Neural progenitor cell (in vitro differentiated cells): Measurements from ENCODE around the gene PLCB1. TPM values are rescaled to one million over a fixed set of nuclear protein-coding genes. Genes with fewer than 3 reads are reported as not detected.

Experiments
- DNase-seq: peaks from one replicate; pipeline ENCODE4 v3.0.0-alpha.2; 2016; ENCODE audit warnings: low spot score
- H2AFZ ChIP-seq: fragments of 200-600 bp; sonication (generic); replicated peaks from 2 replicates; pipeline ENCODE4 v1.6.1; 2016; ENCODE audit warnings: antibody characterized with exemption
- H3F3A ChIP-seq: fragments of 200-600 bp; sonication (generic); 2 replicates; pipeline ENCODE4 v1.6.1; 2016; ENCODE audit warnings: antibody characterized with exemption, low read depth
- H3K27ac ChIP-seq: fragments of 200-600 bp; sonication (generic); 2 replicates; pipeline ENCODE4 v1.5.1; 2016; ENCODE audit warnings: mild to moderate bottlenecking
- H3K27me3 ChIP-seq: fragments of 200-600 bp; sonication (generic); 2 replicates; pipeline ENCODE4 v1.6.1; 2016; ENCODE audit warnings: mild to moderate bottlenecking, moderate library complexity
- H3K36me3 ChIP-seq: fragments of 200-600 bp; sonication (generic); 2 replicates; pipeline ENCODE4 v1.5.1; 2016
- H3K4me1 ChIP-seq: fragments of 200-600 bp; sonication (generic); 2 replicates; pipeline ENCODE4 v1.6.1; 2016; ENCODE audit warnings: mixed run types
- H3K4me2 ChIP-seq: fragments of 200-600 bp; sonication (generic); 2 replicates; pipeline ENCODE4 v1.6.1; 2016
- H3K4me3 ChIP-seq: fragments of 200-600 bp; sonication (generic); 2 replicates; pipeline ENCODE4 v1.5.1; 2016
- H3K79me2 ChIP-seq: fragments of 200-600 bp; sonication (generic); 2 replicates; pipeline ENCODE4 v1.6.1; 2016; ENCODE audit warnings: low read depth
- H3K9ac ChIP-seq: fragments of 200-600 bp; sonication (generic); 2 replicates; pipeline ENCODE4 v1.6.1; 2016
- H3K9me3 ChIP-seq: fragments of 200-600 bp; sonication (generic); 2 replicates; pipeline ENCODE4 v1.5.1; 2016; ENCODE audit warnings: low read depth
- H4K20me1 ChIP-seq: fragments of 200-600 bp; sonication (generic); 2 replicates; pipeline ENCODE4 v1.6.1; 2016; ENCODE audit warnings: low read depth
- H3K27ac Mint-ChIP-seq: 3 replicates; pipeline ENCODE4 v1.8.0; 2021; ENCODE audit warnings: mixed read lengths
- H3K27me3 Mint-ChIP-seq: 2 replicates; pipeline ENCODE4 v1.8.0; 2022; ENCODE audit warnings: low read depth, mild to moderate bottlenecking, inconsistent platforms, moderate library complexity, mixed read lengths; ENCODE audit not compliant: insufficient read depth
- H3K36me3 Mint-ChIP-seq: 3 replicates; pipeline ENCODE4 v1.8.0; 2021; ENCODE audit warnings: mixed read lengths
- H3K4me1 Mint-ChIP-seq: 3 replicates; pipeline ENCODE4 v1.8.0; 2021; ENCODE audit warnings: mixed read lengths
- H3K4me3 Mint-ChIP-seq: 3 replicates; pipeline ENCODE4 v1.8.0; 2021; ENCODE audit warnings: mild to moderate bottlenecking, moderate library complexity, mixed read lengths
- H3K9me3 Mint-ChIP-seq: 3 replicates; pipeline ENCODE4 v1.8.0; 2020; ENCODE audit warnings: mixed read lengths
- CTCF ChIP-seq: fragments of 200-600 bp; sonication (generic); IDR thresholded peaks from 2 replicates; pipeline ENCODE4 v1.5.1; 2017; ENCODE audit warnings: antibody characterized with exemption, mild to moderate bottlenecking
- EZH2 ChIP-seq: fragments of 200-600 bp; sonication (generic); IDR thresholded peaks from 2 replicates; pipeline ENCODE4 v1.6.1; 2017; ENCODE audit warnings: antibody characterized with exemption, mild to moderate bottlenecking, moderate library complexity
- EZH2phosphoT487 ChIP-seq: fragments of 200-600 bp; sonication (generic); IDR thresholded peaks from 2 replicates; pipeline ENCODE4 v1.6.1; 2017; ENCODE audit warnings: antibody characterized with exemption
- total RNA-seq: library from RNA; depleted of rRNA; stranded (reverse); fragments of >200 nt; gene quantifications from 2 replicates; pipeline ENCODE4 v1.2.3, GENCODE V29; 2015; ENCODE audit warnings: low replicate concordance

The PLCB1 gene
- total RNA-seq, 1 donor from 2014 or later: 30.2 TPM

GRCh38 chr20:8583566-8584043 is 451.5 kb downstream of the PLCB1 start:
- Histone ChIP-seq H3K79me2 (no peaks in the 10 kb centered on the region), H3K4me1 (no peaks in the 10 kb centered on the region), H3K27me3 (no peaks in the 10 kb centered on the region), H3K4me2 (no peak overlapping the region), H3K9me3 (no peaks in the 10 kb centered on the region), H3F3A (no peaks in the 10 kb centered on the region), H4K20me1 (no peaks in the 10 kb centered on the region), H3K36me3 (no peaks in the 10 kb centered on the region), H2AFZ (no peak overlapping the region), H3K4me3 (no peak overlapping the region), H3K27ac (no peak overlapping the region), H3K9ac (no peak overlapping the region)
- H3K36me3 Mint-ChIP-seq: no peaks in the 10 kb centered on the region
- no peak overlapping the region for H3K4me3 Mint-ChIP-seq
- no peak for TF ChIP-seq CTCF
- no peak overlapping the region for H3K27ac Mint-ChIP-seq
- no peaks in the 10 kb centered on the region for H3K9me3 Mint-ChIP-seq
- no peaks in the 10 kb centered on the region for H3K27me3 Mint-ChIP-seq
- H3K4me1 Mint-ChIP-seq: peaks cover 6% of the 10 kb centered on the region
- no peak for DNase-seq

- Histone ChIP-seq H3K9ac (no peak overlapping the region), H4K20me1 (no peaks in the 10 kb centered on the region), H3K79me2 (no peaks in the 10 kb centered on the region), H3K27ac (no peak overlapping the region), H3K36me3 (no peaks in the 10 kb centered on the region), H2AFZ (no peak overlapping the region), H3K4me1 (no peaks in the 10 kb centered on the region), H3K9me3 (no peaks in the 10 kb centered on the region), H3K27me3 (no peaks in the 10 kb centered on the region), H3K4me2 (no peak overlapping the region), H3F3A (no peaks in the 10 kb centered on the region), H3K4me3 (no peak overlapping the region)
- no peaks in the 10 kb centered on the region for H3K9me3 Mint-ChIP-seq
- H3K36me3 Mint-ChIP-seq: no peaks in the 10 kb centered on the region
- H3K4me1 Mint-ChIP-seq: peaks cover 6% of the 10 kb centered on the region
- DNase-seq: no peak
- H3K27me3 Mint-ChIP-seq: no peaks in the 10 kb centered on the region
- no peak overlapping the region for H3K4me3 Mint-ChIP-seq
- no peak overlapping the region for H3K27ac Mint-ChIP-seq
- no peak for TF ChIP-seq EZH2phosphoT487
- TF ChIP-seq EZH2: no peak
- TF ChIP-seq CTCF: no peak
Measured at GRCh38 chr20:8587251-8587650, 455.2 kb downstream of the PLCB1 start.

- no peaks in the 10 kb centered on the region for H3K4me1 ChIP-seq
- H3K9ac ChIP-seq: no peak overlapping the region
- Mint-ChIP-seq H3K4me1 (peaks cover 6% of the 10 kb centered on the region), H3K4me3 (no peak overlapping the region), H3K9me3 (no peaks in the 10 kb centered on the region), H3K27me3 (no peaks in the 10 kb centered on the region), H3K36me3 (no peaks in the 10 kb centered on the region), H3K27ac (no peak overlapping the region)
- no peaks in the 10 kb centered on the region for H4K20me1 ChIP-seq
- H3K9me3 ChIP-seq: no peaks in the 10 kb centered on the region
- H2AFZ ChIP-seq: no peak overlapping the region
- H3K27ac ChIP-seq: no peak overlapping the region
- H3K27me3 ChIP-seq: no peaks in the 10 kb centered on the region
- TF ChIP-seq EZH2phosphoT487 (no peak), CTCF (no peak), EZH2 (no peak)
- no peak overlapping the region for H3K4me2 ChIP-seq
- H3F3A ChIP-seq: no peaks in the 10 kb centered on the region
- no peaks in the 10 kb centered on the region for H3K36me3 ChIP-seq
- no peaks in the 10 kb centered on the region for H3K79me2 ChIP-seq
- no peak for DNase-seq
- no peak overlapping the region for H3K4me3 ChIP-seq
Measured at GRCh38 chr20:8587810-8588209, 455.7 kb downstream of the PLCB1 start.
